HEK293 (cell line): ENCODE results near the gene NT5M.

Experiments
- CTCF ChIA-PET: fragments of 350-600 bp; formaldehyde crosslinking; extraction: SDS; loops from one replicate; lab custom pipeline; 2021; ENCODE audit warnings: antibody characterized with exemption; lab: Yijun Ruan, JAX
- POLR2A ChIA-PET: fragments of 300-600 bp; formaldehyde crosslinking; extraction: SDS; loops from one replicate; lab custom pipeline; 2020; ENCODE audit warnings: antibody characterized with exemption, inconsistent platforms; lab: Yijun Ruan, JAX
- H3K27ac ChIP-seq: fragments of 200-500 bp; sonication (Bioruptor generic); 2 replicates; pipeline ENCODE4 v1.5.1; 2014; ENCODE audit warnings: low read depth, low read length, control low read depth, inconsistent platforms; ENCODE audit errors: extremely low read depth
- H3K36me3 ChIP-seq, 2 experiments: fragments of 200-500 bp in 1 of 2; sonication (Bioruptor generic) in 1 of 2; 1 replicate in 1 of 2; 2 replicates in 1 of 2; pipeline ENCODE4 v1.5.1; 2014 to 2017; ENCODE audit warnings: inconsistent platforms in 2 of 2, low read length in 2 of 2; ENCODE audit not compliant: control insufficient read depth in 2 of 2, insufficient read depth in 1 of 2
- H3K4me1 ChIP-seq: fragments of 200-500 bp; sonication (Bioruptor generic); 2 replicates; pipeline ENCODE4 v1.5.1; 2014; ENCODE audit warnings: mild to moderate bottlenecking, low read length, inconsistent platforms; ENCODE audit not compliant: control insufficient read depth, insufficient read depth
- H3K4me3 ChIP-seq: 2 replicates; pipeline ENCODE4 v1.5.1; 2011; ENCODE audit warnings: low read depth, mild to moderate bottlenecking, control low read depth, low read length, moderate library complexity
- H3K9me3 ChIP-seq: fragments of 200-500 bp; sonication (Bioruptor generic); 2 replicates; pipeline ENCODE4 v1.5.1; 2014; ENCODE audit warnings: low read depth, low read length, inconsistent platforms; ENCODE audit not compliant: control insufficient read depth, insufficient read depth
- KLF17 ChIP-seq: fragments of 450-650 bp; formaldehyde crosslinking; IDR thresholded peaks from 2 replicates; pipeline ENCODE4 v1.5.1; 2016; ENCODE audit warnings: missing biosample characterization, missing genetic modification characterization
- KLF9 ChIP-seq: fragments of 450-650 bp; formaldehyde crosslinking; IDR thresholded peaks from 2 replicates; pipeline ENCODE4 v1.5.1; 2016; ENCODE audit warnings: missing biosample characterization, missing genetic modification characterization, low read depth
- MEIS1 ChIP-seq: sonication (generic); formaldehyde crosslinking; IDR thresholded peaks from 2 replicates; pipeline ENCODE4 v1.8.1; 2022; ENCODE audit warnings: missing genetic modification reagents, mild to moderate bottlenecking, borderline replicate concordance
- ZBTB6 ChIP-seq: fragments of 450-650 bp; formaldehyde crosslinking; IDR thresholded peaks from 2 replicates; pipeline ENCODE4 v1.5.1; 2017; ENCODE audit warnings: missing biosample characterization, missing genetic modification characterization
- ZNF121 ChIP-seq: fragments of 450-650 bp; formaldehyde crosslinking; IDR thresholded peaks from 2 replicates; pipeline ENCODE4 v1.5.1; 2016; ENCODE audit warnings: missing biosample characterization, missing genetic modification characterization
- ZNF18 ChIP-seq: fragments of 450-650 bp; formaldehyde crosslinking; IDR thresholded peaks from 2 replicates; pipeline ENCODE4 v1.5.1; 2016; ENCODE audit warnings: missing biosample characterization, missing genetic modification characterization
- ZNF184 ChIP-seq: fragments of 450-650 bp; IDR thresholded peaks from 2 replicates; pipeline ENCODE4 v1.5.1; 2018; ENCODE audit warnings: missing biosample characterization, mild to moderate bottlenecking, missing genetic modification characterization
- ZNF214 ChIP-seq: fragments of 450-650 bp; formaldehyde crosslinking; IDR thresholded peaks from 2 replicates; pipeline ENCODE4 v1.5.1; 2017; ENCODE audit warnings: missing biosample characterization, mild to moderate bottlenecking, missing genetic modification characterization, borderline replicate concordance
- ZNF23 ChIP-seq: fragments of 450-650 bp; formaldehyde crosslinking; IDR thresholded peaks from 2 replicates; pipeline ENCODE4 v1.5.1; 2016; ENCODE audit warnings: missing biosample characterization, missing genetic modification characterization, borderline replicate concordance
- ZNF324 ChIP-seq: fragments of 450-650 bp; formaldehyde crosslinking; IDR thresholded peaks from 2 replicates; pipeline ENCODE4 v1.5.1; 2016; ENCODE audit warnings: missing biosample characterization, missing genetic modification characterization
- ZNF341 ChIP-seq: fragments of 450-650 bp; formaldehyde crosslinking; IDR thresholded peaks from 2 replicates; pipeline ENCODE4; 2016; ENCODE audit warnings: low read depth, missing biosample characterization, missing genetic modification characterization
- ZNF362 ChIP-seq: fragments of 450-650 bp; formaldehyde crosslinking; IDR thresholded peaks from 2 replicates; pipeline ENCODE4 v1.5.1; 2016; ENCODE audit warnings: missing biosample characterization, missing genetic modification characterization
- ZNF394 ChIP-seq: fragments of 450-650 bp; formaldehyde crosslinking; IDR thresholded peaks from 2 replicates; pipeline ENCODE4 v1.5.1; 2016; ENCODE audit warnings: missing biosample characterization, missing genetic modification characterization, mild to moderate bottlenecking, moderate library complexity, borderline replicate concordance
- ZNF580 ChIP-seq: fragments of 450-650 bp; formaldehyde crosslinking; IDR thresholded peaks from 2 replicates; pipeline ENCODE4 v1.5.1; 2016; ENCODE audit warnings: missing biosample characterization, missing genetic modification characterization
- ZNF707 ChIP-seq: fragments of 450-650 bp; formaldehyde crosslinking; IDR thresholded peaks from 2 replicates; pipeline ENCODE4 v1.5.1; 2016; ENCODE audit warnings: missing biosample characterization, missing genetic modification characterization
- ZNF747 ChIP-seq: fragments of 450-650 bp; formaldehyde crosslinking; IDR thresholded peaks from 2 replicates; pipeline ENCODE4 v1.5.1; 2016; ENCODE audit warnings: missing biosample characterization, missing genetic modification characterization
- ZNF768 ChIP-seq: fragments of 450-650 bp; formaldehyde crosslinking; IDR thresholded peaks from 2 replicates; pipeline ENCODE4 v1.5.1; 2018; ENCODE audit warnings: missing biosample characterization, mild to moderate bottlenecking, missing genetic modification characterization
- ZNF830 ChIP-seq: fragments of 450-650 bp; IDR thresholded peaks from 2 replicates; pipeline ENCODE4 v1.5.0; 2018; ENCODE audit warnings: missing biosample characterization, missing genetic modification characterization, low read depth, mild to moderate bottlenecking, moderate library complexity
- ZSCAN4 ChIP-seq: fragments of 450-650 bp; formaldehyde crosslinking; IDR thresholded peaks from 2 replicates; pipeline ENCODE4 v1.5.1; 2017; ENCODE audit warnings: missing biosample characterization, missing genetic modification characterization

The NT5M gene

GRCh38 chr17:17347234-17347955, 44.2 kb downstream of the NT5M start:
- Histone ChIP-seq H3K4me1 (no peaks in the 10 kb centered on the region), H3K36me3 (no peaks in the 10 kb centered on the region), H3K4me3 (no peak overlapping the region), H3K9me3 (no peaks in the 10 kb centered on the region), H3K27ac (no peak overlapping the region)
- TF ChIP-seq ZNF747 (tag by site-specific recombination) = no peak
- no peak for TF ChIP-seq ZNF184 (tag by site-specific recombination)
- ChIA-PET POLR2A (interaction anchor here (0.6 to 0.8 kb wide), 2 partner anchors 67 to 149 kb away, joined by 3 read pairs; partner anchors contain the start of gene RASD1), CTCF (interaction anchor here (1.1 to 2.4 kb wide), 3 partner anchors 109 to 302 kb away, joined by 4 to 10 read pairs (median 9); no protein-coding TSS in a partner anchor)

GRCh38 chr17:17347956-17348871, 45.0 kb downstream of the NT5M start:
- CTCF ChIA-PET = interaction anchor here (0.6 to 2.4 kb wide), 7 partner anchors 9 to 302 kb away, joined by 3 to 10 read pairs (median 3); no protein-coding TSS in a partner anchor
- H3K4me3 ChIP-seq = no peak overlapping the region
- TF ChIP-seq ZNF214 (tag by site-specific recombination) = no peak
- peak; percentile 94 for TF ChIP-seq ZBTB6 (tag by site-specific recombination)
- TF ChIP-seq ZNF341 = 0 out of 2 replicates have a peak, but pooled peaks have one; percentile 23
- TF ChIP-seq ZNF23 (tag by site-specific recombination) = no peak
- TF ChIP-seq, all 188 proteins: peak for 2
- Histone ChIP-seq H3K36me3 (no peaks in the 10 kb centered on the region), H3K27ac (no peak overlapping the region), H3K4me1 (no peaks in the 10 kb centered on the region), H3K9me3 (no peaks in the 10 kb centered on the region)
- POLR2A ChIA-PET = interaction anchor here (0.6 to 0.8 kb wide), 2 partner anchors 68 to 148 kb away, joined by 3 read pairs; partner anchors contain the start of gene RASD1

- Histone ChIP-seq H3K4me3 (no peak overlapping the region), H3K4me1 (no peaks in the 10 kb centered on the region), H3K9me3 (no peaks in the 10 kb centered on the region), H3K36me3 (no peaks in the 10 kb centered on the region), H3K27ac (no peak overlapping the region)
- CTCF ChIA-PET = interaction anchor here (0.8 to 2.5 kb wide), 4 partner anchors 10 to 293 kb away, joined by 3 to 9 read pairs (median 5); no protein-coding TSS in a partner anchor
- POLR2A ChIA-PET = no interaction called here
- no peak for TF ChIP-seq ZNF768
- TF ChIP-seq ZNF580 (tag by site-specific recombination) = no peak
- no peak for TF ChIP-seq ZNF830
- no peak for TF ChIP-seq ZNF324 (tag by site-specific recombination)
- TF ChIP-seq ZNF707 (tag by site-specific recombination) = no peak
- TF ChIP-seq ZSCAN4 (tag by site-specific recombination) = no peak
- TF ChIP-seq ZNF18 (tag by site-specific recombination) = no peak
- TF ChIP-seq KLF9 (tag by site-specific recombination) = no peak
- TF ChIP-seq MEIS1 (CRISPR knock-in tag) = no peak
- TF ChIP-seq ZNF362 (tag by site-specific recombination) = no peak
- no peak for TF ChIP-seq KLF17 (tag by site-specific recombination)
- TF ChIP-seq ZNF394 = no peak
- TF ChIP-seq ZNF121 (tag by site-specific recombination) = no peak
These were observed 45.9 kb downstream of the NT5M start for GRCh38 chr17:17348872-17349723.
